Endothelial cell of umbilical vein (primary cell): ENCODE results near the gene COX8A.

Experiments
- CTCF ChIP-seq, 2 donors: IDR thresholded peaks; 1 replicate in 1 of 2; 2 replicates in 1 of 2; pipeline ENCODE4 v1.5.1; 2011; ENCODE audit warnings: low read length in 2 of 2, mild to moderate bottlenecking in 2 of 2, moderate library complexity in 2 of 2, control low read depth in 1 of 2, inconsistent platforms in 1 of 2, low read depth in 1 of 2; ENCODE audit not compliant: insufficient read depth in 1 of 2; ENCODE audit errors: extremely low read depth in 1 of 2
- EZH2 ChIP-seq: IDR thresholded peaks from 2 replicates; pipeline ENCODE4 v1.6.1; 2012; ENCODE audit warnings: borderline replicate concordance, low read depth, mild to moderate bottlenecking, moderate library complexity, low read length, inconsistent platforms; ENCODE audit not compliant: severe bottlenecking
- POLR2AphosphoS5 ChIP-seq: IDR thresholded peaks from 2 replicates; pipeline ENCODE4 v1.6.1; 2012; ENCODE audit warnings: low read depth, mild to moderate bottlenecking, control low read depth, low read length, moderate library complexity; ENCODE audit not compliant: insufficient read depth

DNA sequence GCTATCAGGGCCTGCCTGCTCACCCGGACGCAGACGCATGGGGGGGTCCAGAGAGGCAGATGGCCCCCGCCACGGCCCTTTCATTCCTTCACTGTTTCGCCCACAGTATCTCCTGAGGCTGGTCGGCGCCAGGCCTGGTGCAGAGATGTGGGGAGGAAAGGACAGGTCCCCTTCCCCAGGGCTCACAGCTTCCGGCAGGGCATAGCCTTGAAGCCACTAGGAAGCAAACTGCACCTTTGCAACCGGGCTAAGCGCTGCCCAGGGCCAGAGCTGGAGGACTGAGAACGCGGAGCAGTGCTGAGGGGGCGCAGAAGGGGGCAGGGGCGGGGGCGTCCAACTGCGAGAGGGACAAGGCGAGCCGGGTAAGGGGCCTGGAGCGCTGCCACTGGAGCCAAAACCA is 41.1 kb downstream of the COX8A start:
- TF ChIP-seq CTCF (IDR thresholded peaks at IDR 0.05; ENCODE audit: extremely low read depth in 1 of 2, insufficient read depth in 1 of 2, low read depth in 1 of 2, low read length in 2 of 2) (no peak), POLR2AphosphoS5 (no peak), EZH2 (no peak)
